ENCODE measurements around the gene OR8U1. TPM values are rescaled to one million over a fixed set of nuclear protein-coding genes. Genes with fewer than 3 reads are reported as not detected.

OR8U1 gene
- not detected for total RNA-seq

DNA sequence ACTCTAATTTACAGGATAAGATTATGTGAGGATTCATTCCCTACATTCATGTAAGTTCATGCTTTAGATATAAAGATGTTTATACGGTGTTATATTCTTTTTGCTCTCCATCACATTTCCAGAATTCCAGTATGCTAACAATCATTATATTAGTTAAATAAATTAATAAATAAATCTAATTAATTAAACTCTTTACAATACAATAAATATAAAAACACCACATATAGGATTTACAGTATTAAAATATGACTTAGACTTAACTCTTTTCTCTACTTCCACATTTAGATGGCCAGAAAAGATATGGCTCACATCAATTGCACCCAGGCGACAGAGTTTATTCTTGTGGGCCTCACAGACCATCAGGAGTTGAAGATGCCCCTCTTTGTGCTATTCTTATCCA is at the start of gene OR8U1:
TSS of gene OR8U1 (plus strand) at position 301 of the 400 bp plus-strand sequence. CDS start at position 301, 0 bp downstream.

DNA sequence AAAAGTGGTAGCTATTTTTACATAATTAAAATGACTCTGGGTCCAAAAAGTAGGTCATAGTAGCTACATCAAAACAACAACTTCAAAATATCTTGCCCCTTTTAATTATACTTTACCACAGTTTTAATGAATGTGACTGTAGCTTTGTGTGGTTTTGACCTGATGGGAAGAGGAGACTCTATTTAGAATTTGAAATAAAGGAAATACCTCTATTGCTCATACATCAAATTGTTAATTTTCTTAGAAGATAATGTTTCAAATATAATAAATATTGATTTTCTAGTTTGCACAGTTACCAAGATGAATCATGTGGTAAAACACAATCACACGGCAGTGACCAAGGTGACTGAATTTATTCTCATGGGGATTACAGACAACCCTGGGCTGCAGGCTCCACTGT is 29.7 kb upstream of the OR8U1 start, which contains the start of gene OR8K1:
TSS of gene OR8K1 (plus strand) at position 301 of the 400 bp plus-strand sequence. CDS start at position 301, 0 bp downstream.

GRCh38 chr11:56353991-56354390 is 21.4 kb upstream of the OR8U1 start, which contains the start of gene OR8J1:
Gene OR8J1, plus strand, starts transcription at chr11:56354291. Its CDS starts 5,956 bp downstream, at chr11:56360247.

DNA sequence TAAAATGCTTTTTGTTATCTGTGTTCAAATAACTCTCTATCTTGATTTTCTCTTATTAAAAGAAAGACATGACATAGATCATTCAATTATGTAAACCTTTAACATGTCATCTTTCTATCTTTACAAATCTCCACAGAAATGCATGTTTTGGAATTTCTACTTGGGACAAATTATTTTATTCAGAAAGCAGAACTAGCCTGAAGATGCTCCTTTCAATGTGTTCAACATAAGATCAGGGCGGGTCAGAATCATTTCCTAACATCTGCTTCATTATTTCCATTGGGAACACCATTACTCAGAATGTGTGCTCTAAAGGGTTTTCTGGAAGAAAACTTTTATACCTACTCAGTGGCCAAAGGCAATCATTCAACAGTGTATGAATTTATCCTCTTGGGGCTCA is 37.0 kb downstream of the OR8U1 start, which contains the start of gene OR5AL1:
TSS of gene OR5AL1 (plus strand) at position 301 of the 400 bp plus-strand sequence.

Other genes with a start within 250 kb of the OR8U1 start
- not detected for gene OR8J3, start 235.4 kb upstream of the OR8U1 start, total RNA-seq
- not detected for gene OR8K5, start 215.3 kb upstream of the OR8U1 start, total RNA-seq
- not detected for gene OR5J2, start 199.0 kb upstream of the OR8U1 start, total RNA-seq
- gene OR5T2, start 141.4 kb upstream of the OR8U1 start, total RNA-seq, result not detected
- not detected for gene OR5T3, start 123.4 kb upstream of the OR8U1 start, total RNA-seq
- gene OR5T1, start 101.5 kb upstream of the OR8U1 start, total RNA-seq, result not detected
- not detected for gene OR8H1, start 83.4 kb upstream of the OR8U1 start, total RNA-seq
- gene OR8K3, start 60.5 kb upstream of the OR8U1 start, total RNA-seq, result not detected
- gene OR8K1, start 29.6 kb upstream of the OR8U1 start, total RNA-seq, result not detected
- gene OR8J1, start 21.3 kb upstream of the OR8U1 start, total RNA-seq, result not detected
- not detected for gene OR5AL1, start 37.1 kb downstream of the OR8U1 start, total RNA-seq
- gene OR5M3, start 97.7 kb downstream of the OR8U1 start, total RNA-seq, result not detected
- gene OR5M8, start 115.7 kb downstream of the OR8U1 start, total RNA-seq, result not detected
- not detected for gene OR5M11, start 167.6 kb downstream of the OR8U1 start, total RNA-seq
- not detected for gene OR5M10, start 202.1 kb downstream of the OR8U1 start, total RNA-seq
- not detected for gene OR5M1, start 239.2 kb downstream of the OR8U1 start, total RNA-seq

All from parietal lobe (tissue), 1 donor.